Posterior vena cava (tissue), 2 donors: ENCODE data around the gene NOCT. TPM values are rescaled to one million over a fixed set of nuclear protein-coding genes. Genes with fewer than 3 reads are reported as not detected.
"Not testable (repeated sequence)": the region's sequence is repeated elsewhere in the genome, so short reads cannot be mapped to it uniquely, and the experiment has no call there.

Experiments
- DNase-seq: peaks from one replicate; pipeline ENCODE4 v3.0.0-alpha.2; 2020; ENCODE audit warnings: low spot score
- intact Hi-C, 2 donors: fragments of 100-400 bp; cut with DNase I; formaldehyde crosslinking; loops; one replicate each; pipeline versions ENCODE4 v1.14.1 to v1.14.2; 2022 to 2023
- total RNA-seq, 2 donors: library from RNA; stranded (reverse); fragmentation: NEBNext Ultra II Directional; extraction: Animal tissue kit (Norgen Biotek cat#: 25700); gene quantifications; one replicate each; pipeline ENCODE4 v1.2.1, GENCODE V29; 2021
- donor health status: DM: yes; HTN: yes; CAD: no.
- donor health status: DM: yes; HTN: yes; CAD: no.

The NOCT gene
- total RNA-seq, 2 donors from 2014 or later = 5.0 to 9.6 TPM

GRCh38 chr4:139005774-139006173 lies 9.8 kb upstream of the NOCT start:
- intact Hi-C loops = no loop called here

GRCh38 chr4:139007640-139008039 lies 7.9 kb upstream of the NOCT start:
- DNase-seq = no peak

More at GRCh38 chr4:139005774-139006173, 9.8 kb upstream of the NOCT start:
- no peak for DNase-seq

GRCh38 chr4:139008278-139008677 lies 7.3 kb upstream of the NOCT start:
- DNase-seq, intact Hi-C loops: not testable (repeated sequence)

More at GRCh38 chr4:139007640-139008039, 7.9 kb upstream of the NOCT start:
- intact Hi-C loops = no loop called here

DNA sequence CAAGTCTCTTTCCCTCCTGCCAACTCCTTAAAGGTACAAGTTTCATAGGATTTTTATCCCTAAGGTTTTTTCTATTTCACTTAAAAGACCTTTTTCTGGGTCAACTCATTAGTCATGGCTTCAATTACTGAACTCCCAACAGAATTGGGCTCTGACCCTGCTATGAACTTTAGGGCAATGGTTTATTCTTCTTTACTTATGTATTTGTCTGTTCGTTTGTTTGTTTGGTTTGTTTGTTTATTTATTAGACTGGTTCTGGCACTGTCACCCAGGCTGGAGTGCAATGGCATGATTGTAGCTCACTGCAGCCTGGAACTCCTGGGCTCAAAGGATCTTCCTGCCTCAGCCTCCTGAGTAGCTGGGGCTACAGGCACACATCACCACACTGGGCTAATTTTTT lies 5.9 kb upstream of the NOCT start:
- intact Hi-C loops = no loop called here
- DNase-seq = no peak

DNA sequence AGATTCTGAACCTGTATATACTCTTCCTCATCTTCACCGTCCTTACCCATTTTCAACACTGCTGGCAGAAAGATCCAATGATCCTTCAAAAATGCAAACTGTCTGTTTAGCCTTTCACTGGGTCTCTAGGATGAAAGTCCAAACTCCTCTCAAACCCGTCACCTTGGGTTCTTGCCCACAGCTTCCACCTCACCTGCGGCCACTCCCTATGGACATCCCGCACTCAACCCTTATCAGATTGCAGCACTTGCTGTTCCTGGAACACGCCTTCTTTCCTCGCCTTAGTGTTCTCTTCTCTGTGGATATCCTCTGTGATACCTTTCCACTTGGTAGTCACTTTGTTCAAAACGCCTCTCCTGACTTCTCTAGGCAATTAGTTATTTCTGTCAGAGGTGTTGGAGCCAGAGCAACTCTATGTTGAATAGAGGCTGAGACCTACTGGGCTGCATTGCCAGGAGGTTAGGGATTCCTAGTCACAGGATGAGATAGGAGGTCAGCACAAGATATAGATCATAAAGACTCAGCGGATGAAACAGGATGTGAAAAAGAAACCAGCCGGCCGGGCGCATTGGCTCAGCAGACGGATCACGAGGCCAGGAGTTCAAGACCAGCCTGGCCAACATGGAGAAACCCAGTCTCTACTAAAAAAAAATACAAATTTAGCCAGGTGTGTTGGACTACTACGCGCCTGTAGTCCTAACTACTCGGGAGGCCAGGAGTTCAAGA lies 4.2 kb upstream of the NOCT start:
- no peak for DNase-seq
- intact Hi-C loops = no loop called here

GRCh38 chr4:139014371-139015268 lies 961 bp upstream of the NOCT start:
- intact Hi-C loops = no loop called here
- DNase-seq = no peak

- DNase-seq = peak; percentile 82
- intact Hi-C loops = no loop called here
Measured at GRCh38 chr4:139015948-139016471, 429 bp downstream of the NOCT start.

DNA sequence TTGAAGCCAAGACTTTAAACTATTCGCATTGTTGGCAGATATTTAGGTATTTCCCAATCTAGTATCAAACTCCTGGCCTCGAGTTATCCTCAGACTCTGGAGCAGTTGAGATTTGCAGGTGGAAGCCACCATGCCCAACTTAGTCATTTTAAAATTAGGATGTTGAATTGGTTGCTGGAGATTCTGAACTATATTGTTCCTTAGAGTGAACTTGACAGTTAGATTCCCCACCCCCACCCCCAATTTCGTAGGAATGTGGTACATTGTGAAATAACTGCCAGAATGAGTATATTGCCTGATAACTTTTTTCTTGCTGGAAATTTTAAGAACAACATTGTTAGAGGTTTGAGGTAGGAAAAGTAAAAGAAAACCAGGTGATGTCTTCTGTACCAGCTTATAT lies 2.3 kb downstream of the NOCT start:
- intact Hi-C loops = no loop called here
- DNase-seq = no peak

- intact Hi-C loops = no loop called here
- DNase-seq = no peak
Measured at GRCh38 chr4:139018501-139018900, 2.9 kb downstream of the NOCT start.

DNA sequence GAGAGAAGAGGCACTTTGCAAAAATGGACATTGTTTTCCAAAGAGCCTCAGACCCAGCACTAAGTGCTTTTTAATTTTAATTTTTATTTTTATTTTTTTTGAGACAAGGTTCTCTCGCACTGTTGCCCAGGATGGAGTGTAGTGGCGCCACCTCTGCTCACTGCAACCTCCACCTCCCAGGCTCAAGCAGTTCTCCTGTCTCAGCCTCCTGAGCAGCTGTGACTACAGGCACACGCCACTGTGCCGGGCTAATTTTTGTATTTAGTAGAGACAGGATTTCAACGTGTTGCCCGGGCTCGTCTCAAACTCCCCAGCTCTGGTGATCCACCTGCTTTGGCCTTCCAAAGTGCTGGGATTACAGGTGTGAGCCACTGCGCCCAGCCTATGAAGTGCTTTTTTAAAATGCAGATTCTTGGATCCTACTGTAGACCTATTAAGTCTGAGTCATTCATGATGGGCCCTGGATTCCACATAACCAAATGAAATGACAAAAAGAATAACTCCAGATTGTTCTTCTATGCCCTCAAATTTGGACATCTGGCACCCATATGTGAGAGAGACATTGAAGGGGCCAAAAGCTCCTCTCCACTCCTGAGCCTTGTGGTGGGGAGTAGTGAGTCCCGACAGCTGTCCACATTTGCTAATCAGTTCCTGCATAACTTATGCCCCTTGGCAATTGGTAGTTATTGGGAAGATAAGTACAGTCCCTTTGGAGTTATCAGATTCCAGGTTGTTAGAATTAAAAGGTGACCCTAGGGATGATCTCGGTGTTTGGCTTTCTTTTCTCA lies 3.6 kb downstream of the NOCT start:
- no peak for DNase-seq
- intact Hi-C loops = no loop called here

GRCh38 chr4:139020384-139020783 lies 4.8 kb downstream of the NOCT start:
- intact Hi-C loops = no loop called here
- DNase-seq = no peak

DNA sequence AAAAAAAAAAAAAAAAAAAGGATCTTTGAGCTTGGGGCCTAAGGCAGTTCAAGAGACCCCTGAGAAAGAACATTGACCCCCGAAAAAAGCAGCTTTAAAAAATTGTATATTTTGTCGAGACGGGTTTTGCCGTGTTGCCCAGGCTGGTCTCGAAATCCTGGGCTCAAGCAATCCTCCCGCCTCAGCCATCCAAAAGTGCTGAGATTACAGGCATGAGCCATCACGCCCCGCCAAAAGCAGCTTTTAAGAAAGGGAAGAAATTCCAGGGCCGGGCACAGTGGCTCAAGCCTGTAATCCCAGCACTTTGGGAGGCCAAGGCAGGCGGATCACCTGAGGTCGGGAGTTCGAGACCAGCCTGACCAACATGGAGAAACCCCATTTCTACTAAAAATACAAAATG lies 5.5 kb downstream of the NOCT start:
- intact Hi-C loops = not testable (repeated sequence)

DNA sequence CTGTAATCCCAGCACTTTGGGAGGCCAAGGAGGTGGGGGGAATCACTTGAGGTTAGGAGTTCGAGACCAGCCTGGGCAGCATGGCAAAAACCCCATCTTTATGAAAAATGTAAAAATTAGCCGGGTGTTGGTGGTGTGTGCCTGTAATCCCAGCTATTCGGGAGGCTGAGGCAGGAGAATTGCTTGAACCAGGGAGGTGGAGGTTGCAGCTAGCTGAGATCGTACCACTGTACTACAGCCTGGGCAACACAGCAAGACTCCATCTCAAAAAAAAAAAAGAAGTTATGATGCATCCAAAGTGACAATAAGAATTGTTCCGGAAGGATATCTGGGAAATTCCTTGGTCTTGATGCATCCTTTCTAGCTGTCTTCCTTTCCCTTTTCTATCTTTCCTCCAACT lies 7.3 kb downstream of the NOCT start:
- no peak for DNase-seq
- intact Hi-C loops = no loop called here

More for the DNA sequence above, 5.5 kb downstream of the NOCT start:
- not testable (repeated sequence) for DNase-seq

- DNase-seq = no peak
- intact Hi-C loops = loop anchor here in 1 of 2 donors (5.0 kb wide), 1 partner anchor 733 kb away; no protein-coding TSS in a partner anchor
Measured at GRCh38 chr4:139024686-139025085, 9.1 kb downstream of the NOCT start.

GRCh38 chr4:139025841-139026240 lies 10.3 kb downstream of the NOCT start:
- no peak for DNase-seq
- intact Hi-C loops = loop anchor here in 1 of 2 donors (5.0 kb wide), 1 partner anchor 731 kb away; no protein-coding TSS in a partner anchor

- intact Hi-C loops = loop anchor here in 1 of 2 donors (5.0 kb wide), 1 partner anchor 730 kb away; no protein-coding TSS in a partner anchor
- DNase-seq = no peak
Measured at GRCh38 chr4:139027776-139028175, 12.2 kb downstream of the NOCT start.

- intact Hi-C loops = loop anchor here in 1 of 2 donors (5.0 kb wide), 1 partner anchor 729 kb away; no protein-coding TSS in a partner anchor
- DNase-seq = no peak
Measured at GRCh38 chr4:139028191-139028661, 12.6 kb downstream of the NOCT start.

GRCh38 chr4:139029866-139030363 lies 14.3 kb downstream of the NOCT start:
- intact Hi-C loops = loop anchor here (5.0 kb wide), 2 partner anchors 267 to 727 kb away; no protein-coding TSS in a partner anchor

More at GRCh38 chr4:139029866-139030363, 14.3 kb downstream of the NOCT start:
- DNase-seq = not testable (repeated sequence)
